Stomach (tissue), 4 donors: ENCODE data around the gene EIF4H.

Source experiments
- EP300 ChIP-seq: sonication (generic); formaldehyde crosslinking; IDR thresholded peaks from one replicate; pipeline ENCODE4 v1.6.1; 2017; ENCODE audit warnings: antibody characterized with exemption
- POLR2A ChIP-seq, 4 donors: fragments of 450-650 bp; IDR thresholded peaks; one replicate each; pipeline ENCODE4 v1.6.1; 2016; ENCODE audit warnings: antibody characterized with exemption in 4 of 4, control low read depth in 2 of 4, mild to moderate bottlenecking in 1 of 4, moderate library complexity in 1 of 4
- POLR2AphosphoS5 ChIP-seq, 3 donors: sonication (generic); formaldehyde crosslinking; IDR thresholded peaks; one replicate each; pipeline ENCODE4 v1.6.1; 2016; ENCODE audit warnings: antibody characterized with exemption in 3 of 3
- TF ChIP-seq, protein P1 (sequence below), 7 experiments: fragments of 450-650 bp in 4 of 7; fragments of 200-600 bp in 3 of 7; sonication (generic) in 3 of 7; IDR thresholded peaks; one replicate each; pipeline ENCODE4 v1.5.1; 2016 to 2019; ENCODE audit warnings: antibody characterized with exemption in 7 of 7, control low read depth in 2 of 7, mild to moderate bottlenecking in 1 of 7

DNA sequence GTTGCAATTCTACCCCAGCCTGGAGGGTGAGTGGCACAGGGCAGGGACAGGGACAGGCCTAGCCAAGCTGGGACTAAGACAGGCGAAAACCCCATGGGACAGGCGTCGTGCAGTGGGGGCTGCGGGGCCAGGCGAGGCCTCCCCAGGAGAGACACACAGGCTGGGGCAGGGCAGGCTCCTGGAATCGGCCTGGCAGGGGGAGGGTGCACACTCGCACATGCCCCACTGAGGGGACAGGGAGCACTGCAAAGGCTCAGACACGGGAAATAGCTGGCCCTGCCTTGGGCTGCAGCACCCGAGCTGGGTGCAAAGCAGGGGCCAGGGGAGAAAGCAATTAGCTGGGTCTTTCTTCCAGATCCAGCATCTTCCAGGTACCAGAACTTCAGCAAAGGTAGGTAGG is 46.1 kb downstream of the EIF4H start:
- TF ChIP-seq, protein P1, sequence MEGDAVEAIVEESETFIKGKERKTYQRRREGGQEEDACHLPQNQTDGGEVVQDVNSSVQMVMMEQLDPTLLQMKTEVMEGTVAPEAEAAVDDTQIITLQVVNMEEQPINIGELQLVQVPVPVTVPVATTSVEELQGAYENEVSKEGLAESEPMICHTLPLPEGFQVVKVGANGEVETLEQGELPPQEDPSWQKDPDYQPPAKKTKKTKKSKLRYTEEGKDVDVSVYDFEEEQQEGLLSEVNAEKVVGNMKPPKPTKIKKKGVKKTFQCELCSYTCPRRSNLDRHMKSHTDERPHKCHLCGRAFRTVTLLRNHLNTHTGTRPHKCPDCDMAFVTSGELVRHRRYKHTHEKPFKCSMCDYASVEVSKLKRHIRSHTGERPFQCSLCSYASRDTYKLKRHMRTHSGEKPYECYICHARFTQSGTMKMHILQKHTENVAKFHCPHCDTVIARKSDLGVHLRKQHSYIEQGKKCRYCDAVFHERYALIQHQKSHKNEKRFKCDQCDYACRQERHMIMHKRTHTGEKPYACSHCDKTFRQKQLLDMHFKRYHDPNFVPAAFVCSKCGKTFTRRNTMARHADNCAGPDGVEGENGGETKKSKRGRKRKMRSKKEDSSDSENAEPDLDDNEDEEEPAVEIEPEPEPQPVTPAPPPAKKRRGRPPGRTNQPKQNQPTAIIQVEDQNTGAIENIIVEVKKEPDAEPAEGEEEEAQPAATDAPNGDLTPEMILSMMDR (IDR thresholded peaks at IDR 0.05), result no peak
- TF ChIP-seq POLR2AphosphoS5 (IDR thresholded peaks at IDR 0.05) (no peak), POLR2A (IDR thresholded peaks at IDR 0.05) (no peak), EP300 (no peak)
